IMR-90 (cell line): ENCODE results near the gene PLOD1.

Source experiments
- RAD21 ChIP-seq: IDR thresholded peaks from 2 replicates; pipeline ENCODE4 v1.6.1; 2012; ENCODE audit warnings: low read length, improper control_type of control experiment
- SMC3 ChIP-seq: fragments of 150-350 bp; IDR thresholded peaks from 2 replicates; pipeline ENCODE4 v1.6.1; 2016; ENCODE audit warnings: low read depth, mild to moderate bottlenecking, antibody characterized with exemption, low read length, moderate library complexity
- TF ChIP-seq, protein P1 (sequence below): conservative IDR thresholded peaks from 2 replicates; pipeline ENCODE4 v1.5.1; 2012; ENCODE audit warnings: mild to moderate bottlenecking, low read depth, low read length, improper control_type of control experiment

DNA sequence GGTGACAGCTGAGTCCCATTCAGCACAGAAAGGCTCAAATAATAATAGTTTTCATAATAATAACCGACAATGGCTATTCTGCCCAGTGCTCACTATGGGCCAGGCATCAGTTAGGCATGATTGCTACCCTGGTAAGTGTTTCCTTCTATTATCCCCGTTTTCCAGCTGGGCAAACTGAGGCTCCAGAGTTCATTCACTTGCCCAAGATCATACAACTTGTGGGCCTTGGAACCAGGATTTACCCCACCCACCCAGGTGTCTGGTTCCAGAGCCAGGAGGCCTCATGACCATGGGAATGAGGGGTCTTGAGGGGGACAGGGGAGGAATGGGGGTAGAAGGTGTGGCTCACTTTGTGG lies 518 bp downstream of the PLOD1 start:
- TF ChIP-seq SMC3 (no peak), RAD21 (no peak)
- TF ChIP-seq, protein P1, sequence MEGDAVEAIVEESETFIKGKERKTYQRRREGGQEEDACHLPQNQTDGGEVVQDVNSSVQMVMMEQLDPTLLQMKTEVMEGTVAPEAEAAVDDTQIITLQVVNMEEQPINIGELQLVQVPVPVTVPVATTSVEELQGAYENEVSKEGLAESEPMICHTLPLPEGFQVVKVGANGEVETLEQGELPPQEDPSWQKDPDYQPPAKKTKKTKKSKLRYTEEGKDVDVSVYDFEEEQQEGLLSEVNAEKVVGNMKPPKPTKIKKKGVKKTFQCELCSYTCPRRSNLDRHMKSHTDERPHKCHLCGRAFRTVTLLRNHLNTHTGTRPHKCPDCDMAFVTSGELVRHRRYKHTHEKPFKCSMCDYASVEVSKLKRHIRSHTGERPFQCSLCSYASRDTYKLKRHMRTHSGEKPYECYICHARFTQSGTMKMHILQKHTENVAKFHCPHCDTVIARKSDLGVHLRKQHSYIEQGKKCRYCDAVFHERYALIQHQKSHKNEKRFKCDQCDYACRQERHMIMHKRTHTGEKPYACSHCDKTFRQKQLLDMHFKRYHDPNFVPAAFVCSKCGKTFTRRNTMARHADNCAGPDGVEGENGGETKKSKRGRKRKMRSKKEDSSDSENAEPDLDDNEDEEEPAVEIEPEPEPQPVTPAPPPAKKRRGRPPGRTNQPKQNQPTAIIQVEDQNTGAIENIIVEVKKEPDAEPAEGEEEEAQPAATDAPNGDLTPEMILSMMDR = no peak
